NCI-H446 (cell line): ENCODE results near the gene FNDC3B.

ENCODE experiments used
- DNase-seq, 2 experiments: peaks; one replicate each; lab custom pipeline; 2025; lab: John Stamatoyannopoulos, UW

FNDC3B gene

GRCh38 chr3:172312001-172312400 is 272.6 kb downstream of the FNDC3B start:
- DNase-seq = no peak

GRCh38 chr3:172312711-172313110 is 273.3 kb downstream of the FNDC3B start:
- no peak for DNase-seq

- DNase-seq = peak in 1 of 2 experiments; percentile 47
These were observed 274.3 kb downstream of the FNDC3B start for GRCh38 chr3:172313671-172314070.

GRCh38 chr3:172314591-172315160 is 275.3 kb downstream of the FNDC3B start:
- DNase-seq = no peak

- no peak for DNase-seq
These were observed 276.2 kb downstream of the FNDC3B start for GRCh38 chr3:172315401-172316091.

- DNase-seq = no peak
These were observed 277.4 kb downstream of the FNDC3B start for GRCh38 chr3:172316758-172317157.

- no peak for DNase-seq
These were observed 278.1 kb downstream of the FNDC3B start for GRCh38 chr3:172317481-172317880.

- peak; percentile 18 to 65 for DNase-seq
These were observed 278.6 kb downstream of the FNDC3B start for GRCh38 chr3:172317984-172318383.

- no peak for DNase-seq
These were observed 280.2 kb downstream of the FNDC3B start for GRCh38 chr3:172319595-172319994.

- no peak for DNase-seq
These were observed 281.1 kb downstream of the FNDC3B start for GRCh38 chr3:172320468-172320867.

GRCh38 chr3:172321035-172321434 is 281.7 kb downstream of the FNDC3B start:
- DNase-seq = no peak

GRCh38 chr3:172323894-172324610 is 284.7 kb downstream of the FNDC3B start:
- DNase-seq = no peak

GRCh38 chr3:172324611-172325203 is 285.3 kb downstream of the FNDC3B start:
- no peak for DNase-seq

GRCh38 chr3:172325461-172325860 is 286.1 kb downstream of the FNDC3B start:
- no peak for DNase-seq

GRCh38 chr3:172326993-172327392 is 287.6 kb downstream of the FNDC3B start:
- no peak for DNase-seq

GRCh38 chr3:172328282-172328681 is 288.9 kb downstream of the FNDC3B start:
- no peak for DNase-seq

- peak in 1 of 2 experiments; percentile 8 for DNase-seq
These were observed 289.7 kb downstream of the FNDC3B start for GRCh38 chr3:172329070-172329469.

- no peak for DNase-seq
These were observed 291.0 kb downstream of the FNDC3B start for GRCh38 chr3:172330413-172330812.

- DNase-seq = peak; percentile 67 to 76
These were observed 293.1 kb downstream of the FNDC3B start for GRCh38 chr3:172332256-172333041.

- no peak for DNase-seq
These were observed 293.6 kb downstream of the FNDC3B start for GRCh38 chr3:172333042-172333377.

- no peak for DNase-seq
These were observed 294.5 kb downstream of the FNDC3B start for GRCh38 chr3:172333692-172334457.
